Measurements from ENCODE around the gene DDTL.
"Not testable (repeated sequence)": the region's sequence is repeated elsewhere in the genome, so short reads cannot be mapped to it uniquely, and the experiment has no call there.

Gene DDTL

DNA sequence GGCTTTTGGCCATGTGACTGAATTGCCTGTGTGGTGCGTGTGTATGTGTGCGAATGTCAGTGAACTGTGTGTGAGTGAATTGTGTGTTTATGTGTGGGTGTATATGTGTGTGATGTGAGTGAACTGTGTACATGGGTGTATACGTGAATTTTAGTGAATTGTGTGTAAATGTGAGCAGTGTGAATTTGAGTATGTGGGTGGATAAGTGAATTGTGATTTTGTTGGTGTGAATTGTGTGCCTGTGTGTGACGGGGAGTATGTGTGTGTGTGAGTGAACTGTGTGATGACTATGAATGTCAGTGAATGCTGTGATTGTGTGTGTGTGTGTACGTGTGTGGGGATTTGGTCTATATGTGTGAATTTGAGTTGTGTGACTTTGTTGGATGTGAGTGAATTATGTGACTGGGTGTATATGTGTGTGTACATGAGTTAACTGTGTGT, 3.5 kb downstream of the DDTL start:
- no peak for DNase-seq (ENCODE audit: low read depth in 2 of 2, low spot score in 1 of 2)

DNA sequence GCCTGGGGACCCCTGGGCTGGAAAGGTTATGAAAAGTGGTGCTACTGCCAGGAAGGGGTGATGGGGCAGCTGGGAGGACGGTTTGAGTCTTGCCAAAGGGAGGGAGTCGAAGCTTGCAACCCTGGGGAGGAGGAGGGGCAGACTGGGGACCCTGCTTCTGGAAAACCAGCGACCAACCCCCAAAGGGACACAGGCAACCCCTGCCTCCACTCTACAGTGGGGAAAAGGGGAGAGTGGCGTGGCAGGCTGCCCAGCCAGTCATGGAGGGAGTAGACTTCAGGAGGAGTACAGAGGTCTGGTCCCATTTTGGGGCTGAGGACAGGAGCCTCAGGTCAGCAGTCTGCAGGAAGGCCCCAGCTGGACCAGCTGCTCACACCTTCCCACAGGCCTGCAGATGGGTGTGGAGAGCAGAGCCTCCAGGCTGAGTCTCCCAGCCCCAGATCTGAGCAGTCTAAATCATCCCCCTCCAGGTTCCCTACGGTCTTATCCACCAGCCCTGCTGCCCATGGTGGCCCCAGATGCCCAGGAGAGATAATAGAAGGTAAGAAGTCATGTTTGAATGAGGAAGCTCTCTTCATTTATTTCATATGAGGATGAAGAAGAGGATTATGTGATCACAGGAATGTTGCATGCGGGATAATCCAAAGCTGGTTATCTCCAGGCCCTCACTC, 4.3 kb downstream of the DDTL start:
- DNase-seq (ENCODE audit: low read depth in 2 of 2, low spot score in 1 of 2) = no peak

DNA sequence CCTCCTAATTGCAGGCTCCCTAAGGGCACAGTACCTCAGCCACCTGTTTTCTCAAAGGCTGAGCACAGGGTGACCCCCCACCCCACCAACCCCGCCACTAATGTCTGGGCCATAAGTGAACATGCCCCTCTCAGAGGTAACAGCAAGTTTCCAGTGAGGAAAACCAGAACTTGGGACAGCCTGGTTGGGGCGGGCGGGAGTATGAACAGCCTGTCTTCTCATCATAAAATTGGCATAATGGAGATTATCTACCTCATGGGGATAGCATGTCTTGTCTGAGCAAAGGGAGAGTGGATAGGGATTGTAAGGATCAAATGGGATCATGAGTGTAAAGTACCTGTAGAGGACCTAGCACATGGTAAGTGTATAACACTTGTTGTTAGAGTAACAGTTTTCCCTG, 5.2 kb downstream of the DDTL start:
- DNase-seq (ENCODE audit: low read depth in 2 of 2, low spot score in 1 of 2) = not testable (repeated sequence)

DNA sequence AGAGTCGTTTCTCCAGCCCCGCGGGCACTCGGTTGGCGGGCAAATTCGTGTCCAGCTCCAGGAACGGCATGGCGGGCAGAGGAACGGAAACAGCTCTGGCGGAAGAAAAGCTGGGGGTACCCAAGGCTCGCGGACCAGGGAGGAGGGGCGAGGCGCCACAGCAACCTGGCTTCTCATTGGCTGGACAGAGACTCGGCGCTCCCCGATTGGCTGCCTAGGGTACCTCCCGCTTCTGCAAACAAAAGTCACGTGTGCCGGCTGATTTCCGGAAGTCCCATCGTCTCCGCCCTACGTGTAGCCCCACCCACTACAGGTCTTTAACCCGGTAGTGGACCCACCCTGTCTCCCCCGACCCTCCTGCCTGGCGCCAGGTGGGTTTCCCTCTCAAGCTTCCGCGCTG, 7.7 kb downstream of the DDTL start, which contains the start of gene DDT:
DDT (minus strand) TSS at position 97 of the 400 bp plus-strand sequence; CDS start at position 70, 27 bp downstream.
- not testable (repeated sequence) for DNase-seq (ENCODE audit: low read depth in 2 of 2, low spot score in 1 of 2)

DNA sequence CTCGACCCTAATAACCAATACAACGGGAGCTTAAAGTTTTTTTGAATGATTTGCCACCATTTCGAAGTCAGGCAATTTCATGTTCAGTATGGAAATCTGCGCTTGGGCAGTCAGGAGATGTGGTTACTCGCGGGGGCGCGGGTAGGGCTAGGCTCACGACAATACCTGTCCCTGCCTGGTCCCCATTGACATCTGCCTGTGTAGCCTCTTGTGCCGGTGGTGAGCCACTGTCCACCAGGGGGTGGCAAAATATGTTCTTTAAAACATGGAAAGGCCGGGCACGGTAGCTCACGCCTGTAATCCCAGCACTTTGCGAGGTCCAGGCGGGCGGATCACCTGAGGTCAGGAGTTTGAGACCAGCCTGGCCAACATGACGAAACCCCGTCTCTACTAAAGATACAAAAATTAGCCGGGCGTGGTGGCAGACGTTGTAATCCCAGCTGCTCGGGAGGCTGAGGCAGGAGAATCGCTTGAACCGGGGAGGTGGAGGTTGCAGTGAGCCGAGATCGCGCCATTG, 8.2 kb downstream of the DDTL start:
- DNase-seq (ENCODE audit: low read depth in 2 of 2, low spot score in 1 of 2) = not testable (repeated sequence)

DNA sequence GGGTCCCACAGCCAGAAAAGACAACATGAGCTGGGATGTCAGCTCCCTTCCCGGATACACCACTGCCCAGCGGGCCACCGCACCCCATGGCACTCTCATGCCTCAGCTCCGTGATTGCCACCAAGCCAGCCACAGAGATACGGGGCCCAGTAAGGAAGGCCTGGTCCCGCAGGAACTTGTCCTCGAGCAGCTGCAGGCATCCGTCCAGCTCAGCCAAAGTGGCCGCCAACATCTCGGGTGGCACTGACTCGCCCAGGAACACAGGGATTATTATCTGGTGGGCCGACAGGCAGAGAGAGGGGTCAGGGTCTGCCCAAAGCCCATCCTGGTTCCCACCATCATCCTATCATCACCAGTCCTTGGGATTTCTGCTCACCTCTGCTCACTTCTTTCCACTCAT, 10.6 kb downstream of the DDTL start:
- DNase-seq (ENCODE audit: low read depth in 2 of 2, low spot score in 1 of 2) = not testable (repeated sequence)

DNA sequence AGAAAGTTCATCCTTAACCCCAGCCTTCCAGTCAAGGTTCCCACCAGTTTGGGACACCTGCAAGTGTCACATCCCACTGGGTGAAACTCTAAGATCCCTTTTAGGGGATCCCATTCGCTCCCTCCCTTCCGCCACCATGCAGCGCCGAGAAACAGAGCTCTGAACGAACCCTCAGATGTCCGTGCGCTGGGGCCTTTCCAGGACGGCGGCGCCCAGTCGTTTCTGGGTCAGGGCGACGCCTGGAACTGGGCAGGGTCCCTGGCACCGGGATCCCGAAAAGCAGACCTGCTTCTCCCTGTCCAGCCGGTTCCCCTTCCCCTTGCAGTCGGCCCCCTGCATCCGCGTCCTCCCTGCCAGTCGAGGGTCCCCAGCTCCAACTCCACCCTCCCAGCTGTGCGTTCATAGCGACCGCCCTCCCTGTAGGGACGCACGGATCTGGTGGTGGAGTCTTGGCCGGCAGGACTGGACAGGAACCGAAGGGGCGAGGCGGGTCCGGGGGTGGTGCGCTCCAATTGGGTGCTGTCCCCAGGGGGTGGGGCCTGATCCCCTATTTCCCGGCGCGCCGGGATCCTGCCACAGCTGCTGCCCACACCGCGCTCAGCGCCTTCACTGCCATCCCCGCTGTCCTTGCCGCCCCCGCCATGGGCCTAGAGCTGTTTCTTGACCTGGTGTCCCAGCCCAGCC, 13.0 kb downstream of the DDTL start, which contains the start of gene GSTT2:
GSTT2 (plus strand) TSS at position 578 of the 684 bp plus-strand sequence.
- DNase-seq (ENCODE audit: low read depth in 2 of 2, low spot score in 1 of 2) = not testable (repeated sequence)

DNA sequence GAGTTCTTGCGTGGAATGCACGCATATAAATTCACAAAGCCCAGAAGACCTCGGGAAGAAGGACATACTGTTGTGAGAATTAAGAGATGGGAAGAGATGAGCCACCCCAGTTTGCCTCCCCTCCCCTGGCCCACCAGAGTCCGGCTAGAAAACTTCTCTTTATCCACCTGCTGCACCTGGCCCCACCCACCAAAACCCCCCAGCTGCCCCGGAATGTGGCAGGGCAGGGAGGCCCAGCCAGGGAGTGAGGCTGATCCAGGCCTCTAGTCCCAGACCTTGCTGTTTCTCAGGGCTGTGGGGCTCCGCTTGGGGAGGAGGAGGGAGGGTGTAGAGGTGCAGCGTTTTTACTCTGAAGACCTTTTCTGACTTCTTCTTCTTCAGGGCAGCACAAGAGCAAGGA, 13.9 kb downstream of the DDTL start:
- not testable (repeated sequence) for DNase-seq (ENCODE audit: low read depth in 2 of 2, low spot score in 1 of 2)

DNA sequence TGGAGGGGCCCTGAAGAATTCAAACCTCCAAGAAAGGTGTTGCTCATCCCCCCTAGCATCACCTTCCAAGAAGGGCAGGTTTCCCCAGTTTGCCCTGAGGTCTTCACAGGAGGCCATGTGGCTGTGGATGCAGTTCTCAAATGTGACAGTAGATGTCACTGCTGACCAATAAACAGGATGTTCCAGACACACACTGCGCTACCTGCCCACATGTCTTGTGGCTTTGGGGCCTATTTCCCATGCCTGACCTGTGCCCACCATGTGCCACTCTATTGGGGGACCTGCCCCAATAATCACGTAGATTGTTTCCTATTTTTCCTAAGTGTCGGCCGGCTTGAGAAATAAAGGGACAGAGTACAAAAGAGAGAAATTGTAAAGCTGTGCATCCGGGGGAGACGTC, 17.7 kb downstream of the DDTL start:
- DNase-seq (ENCODE audit: low read depth in 2 of 2, low spot score in 1 of 2) = no peak

DNA sequence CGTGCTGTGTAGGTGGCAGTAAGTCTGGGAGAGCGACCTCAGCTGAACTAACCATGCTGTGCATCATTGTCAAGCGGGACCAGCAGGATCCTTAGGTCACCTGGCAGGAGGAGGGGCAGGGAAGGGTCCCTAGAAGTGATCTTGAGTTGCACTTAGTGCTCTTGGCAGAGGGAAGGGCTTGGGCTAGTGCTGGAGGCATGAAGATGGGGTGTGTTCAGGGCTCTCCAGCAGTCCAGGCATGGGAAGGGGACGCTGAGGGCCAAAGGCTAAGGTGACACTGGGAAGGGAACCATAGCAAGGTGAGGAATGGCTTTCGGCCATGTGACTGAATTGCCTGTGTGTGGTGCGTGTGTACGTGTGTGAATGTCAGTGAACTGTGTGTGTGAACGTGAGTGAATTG, 19.4 kb downstream of the DDTL start:
- not testable (repeated sequence) for DNase-seq (ENCODE audit: low read depth in 2 of 2, low spot score in 1 of 2)

DNA sequence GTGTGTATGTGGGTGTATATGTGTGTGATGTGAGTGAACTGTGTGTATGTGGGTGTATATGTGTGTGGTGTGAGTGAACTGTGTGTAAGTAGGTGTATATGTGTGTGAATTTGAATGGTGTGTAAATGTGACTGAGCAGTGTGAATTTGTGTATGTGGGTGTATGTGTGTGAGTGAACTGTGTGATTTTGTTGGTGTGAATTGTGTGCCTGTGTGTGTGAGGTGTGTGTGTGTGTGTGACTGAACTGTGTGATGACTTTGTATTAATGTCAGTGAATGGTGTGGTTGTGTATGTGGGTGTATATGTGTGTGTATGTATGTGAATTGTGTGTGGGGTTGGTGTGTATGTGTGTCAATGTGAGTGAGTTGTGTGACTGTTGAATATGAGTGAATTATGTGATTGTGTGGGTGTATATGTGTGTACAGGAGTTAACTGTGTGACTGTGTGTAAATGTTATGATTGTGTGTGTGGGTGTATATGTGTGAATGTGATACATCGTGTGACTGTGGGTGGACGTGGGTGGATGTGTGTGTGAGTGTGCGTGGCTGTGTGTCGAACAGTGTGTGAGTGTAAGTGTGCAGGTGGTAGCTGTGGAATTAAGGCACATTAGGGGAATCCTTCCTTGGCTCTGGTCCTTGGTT, 20.0 kb downstream of the DDTL start:
- DNase-seq (ENCODE audit: low read depth in 2 of 2, low spot score in 1 of 2) = not testable (repeated sequence)

DNA sequence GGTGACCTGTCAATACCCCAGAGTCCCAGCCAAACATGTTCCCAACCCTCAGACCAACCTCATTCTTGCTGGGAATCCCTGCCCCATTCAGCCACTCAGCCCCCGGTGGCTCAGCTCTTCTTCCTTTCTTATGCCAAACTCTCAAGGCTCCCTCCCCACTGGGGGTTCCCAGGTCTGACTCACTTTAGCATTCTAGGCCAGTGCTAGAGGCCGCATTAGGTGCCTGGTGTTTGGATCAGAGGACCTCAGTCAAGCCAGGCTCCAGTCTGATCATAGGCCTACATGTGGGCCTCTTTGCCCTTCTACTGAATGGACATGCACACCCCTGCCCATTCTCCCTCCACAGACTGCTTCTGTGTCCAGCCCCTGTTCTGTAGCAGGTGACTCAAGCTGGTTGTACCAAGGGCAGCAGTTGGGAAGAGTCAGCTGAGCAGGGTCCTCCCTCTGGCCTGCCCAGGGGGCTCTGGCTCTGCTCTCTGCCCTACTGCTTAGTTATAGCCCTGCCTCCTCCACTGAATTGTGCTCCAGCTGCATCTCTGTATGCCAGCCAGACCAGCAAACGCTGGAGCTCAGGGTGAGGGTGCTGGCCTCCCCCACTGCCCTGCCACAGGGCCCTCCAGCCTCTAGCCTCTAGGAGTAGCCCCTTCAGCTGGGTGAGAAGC, 23.0 kb downstream of the DDTL start:
- DNase-seq (ENCODE audit: low read depth in 2 of 2, low spot score in 1 of 2) = not testable (repeated sequence)

DNA sequence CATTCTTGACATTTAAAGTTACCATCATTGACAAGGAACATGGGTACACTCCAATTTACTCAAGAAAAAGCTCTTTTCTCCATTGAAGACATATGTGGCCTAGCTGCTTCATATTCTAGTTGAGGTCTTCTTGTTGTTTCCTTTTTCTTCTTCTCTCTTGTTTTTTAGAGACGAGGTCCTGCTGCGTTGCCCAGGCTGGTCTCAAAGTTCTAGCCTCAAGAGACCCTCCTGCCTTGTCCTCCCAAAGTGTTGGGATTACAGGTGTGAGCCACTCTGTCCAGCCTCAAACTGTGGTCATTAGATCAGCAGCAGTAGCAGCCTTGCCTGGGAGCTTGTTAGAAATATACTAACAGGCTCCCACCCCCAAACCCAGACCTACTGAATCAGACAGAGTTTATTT, 26.4 kb downstream of the DDTL start:
- not testable (repeated sequence) for DNase-seq (ENCODE audit: low read depth in 2 of 2, low spot score in 1 of 2)

DNA sequence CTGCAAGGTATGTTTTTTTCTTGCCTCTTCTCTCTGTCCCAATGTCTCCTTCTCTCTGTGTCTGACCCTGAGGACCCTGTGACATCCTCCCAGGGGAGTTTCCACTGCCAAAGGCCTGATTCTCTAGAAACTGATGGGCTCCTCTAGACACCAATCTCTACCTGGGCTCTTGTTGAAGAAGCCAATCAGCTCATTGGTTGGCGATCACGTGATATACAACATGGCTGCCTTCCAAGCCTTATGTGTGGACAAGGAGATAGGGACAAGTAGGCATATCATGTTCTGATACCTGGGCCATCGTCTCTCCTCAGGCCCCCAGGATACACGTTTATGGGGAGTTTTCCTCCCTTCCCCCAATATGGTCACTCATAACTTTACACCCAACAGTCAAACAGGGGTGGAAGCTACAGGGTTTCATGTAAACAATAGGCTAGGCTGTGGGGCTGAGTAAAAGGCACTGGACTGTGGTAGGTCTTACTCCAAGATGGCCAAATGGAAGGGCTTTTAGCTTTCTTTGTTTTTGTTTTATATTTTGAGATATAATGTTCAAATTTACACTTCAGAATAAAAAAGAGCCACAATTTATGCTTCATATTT, 27.0 kb downstream of the DDTL start:
- DNase-seq (ENCODE audit: low read depth in 2 of 2, low spot score in 1 of 2) = not testable (repeated sequence)

DNA sequence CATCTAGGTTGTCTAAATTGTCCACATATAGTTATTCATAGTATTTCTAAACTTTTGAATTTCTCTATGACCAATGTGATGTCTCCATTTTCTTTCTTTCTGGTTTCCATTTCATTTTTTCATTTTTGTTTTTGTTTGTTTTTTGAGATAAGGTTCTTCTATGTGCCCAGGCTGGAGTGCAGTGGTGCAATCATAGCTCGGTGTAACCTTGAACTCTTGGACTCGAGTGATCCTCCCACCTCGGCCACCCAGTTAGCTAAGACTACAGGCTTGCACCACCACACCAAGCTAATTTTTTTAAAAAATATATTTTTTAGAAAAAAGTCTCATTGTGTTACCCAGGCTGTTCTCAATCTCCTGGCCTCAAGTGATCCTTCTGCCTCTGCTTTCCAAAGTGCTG, 30.4 kb downstream of the DDTL start:
- no peak for DNase-seq (ENCODE audit: low read depth in 2 of 2, low spot score in 1 of 2)

DNA sequence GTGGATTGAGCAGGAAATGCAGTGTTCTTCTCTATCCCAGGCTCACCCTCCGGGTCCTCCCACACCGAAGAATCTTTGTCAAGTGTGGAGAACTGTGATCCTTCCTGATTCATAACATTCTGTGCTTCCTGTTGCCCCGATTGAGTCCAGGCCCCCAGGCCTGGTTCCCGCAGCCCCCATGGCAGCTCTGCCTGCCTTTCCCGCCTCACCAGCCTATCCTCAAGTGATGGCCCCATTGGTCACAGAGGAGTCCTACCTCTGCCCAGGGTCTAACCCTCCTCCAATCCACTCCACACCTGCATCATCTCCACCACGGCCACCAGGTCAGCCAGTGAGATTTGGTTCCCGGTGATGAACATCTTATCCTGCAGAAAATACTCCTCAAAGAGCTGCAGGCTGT, 33.1 kb downstream of the DDTL start:
- not testable (repeated sequence) for DNase-seq (ENCODE audit: low read depth in 2 of 2, low spot score in 1 of 2)

DNA sequence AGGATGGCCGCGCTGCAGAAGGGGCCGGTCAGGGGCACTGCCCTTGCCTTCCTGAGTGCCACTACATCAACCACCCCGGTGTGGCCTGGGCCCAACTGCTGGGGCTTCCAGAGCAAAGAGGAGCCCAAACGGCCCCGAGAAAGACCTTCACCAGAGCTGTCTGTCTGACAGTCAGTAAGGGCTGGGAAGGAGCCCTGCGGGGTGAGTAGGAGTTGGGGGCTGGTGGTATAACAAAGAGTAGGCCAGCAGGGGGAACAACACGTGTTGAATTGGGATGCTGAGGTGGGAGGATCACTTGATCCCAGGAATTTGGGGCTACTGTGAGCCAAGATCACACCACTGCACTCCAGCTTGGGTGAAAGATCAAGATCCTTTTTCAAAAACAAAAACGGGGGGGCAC, 34.6 kb downstream of the DDTL start:
- no peak for DNase-seq (ENCODE audit: low read depth in 2 of 2, low spot score in 1 of 2)

DNA sequence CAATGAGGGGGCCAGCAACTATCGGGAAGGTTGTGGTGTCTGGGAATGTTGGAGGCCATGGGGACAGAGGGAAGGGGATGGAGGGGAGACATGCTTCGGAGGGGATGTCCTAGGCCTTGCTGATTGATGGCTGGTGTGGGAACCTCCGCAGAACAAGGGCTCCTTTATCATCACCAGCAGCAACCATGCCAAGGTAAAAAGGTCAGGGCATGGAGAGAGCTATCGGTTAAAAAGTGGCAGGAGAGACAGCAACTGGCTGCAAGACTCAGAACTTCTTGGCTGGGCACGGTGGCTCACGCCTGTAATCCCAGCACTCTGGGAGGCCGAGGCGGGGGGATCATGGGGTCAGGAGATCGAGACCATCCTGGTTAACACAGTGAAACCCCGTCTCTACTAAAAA, 35.6 kb downstream of the DDTL start:
- no peak for DNase-seq (ENCODE audit: low read depth in 2 of 2, low spot score in 1 of 2)

DNA sequence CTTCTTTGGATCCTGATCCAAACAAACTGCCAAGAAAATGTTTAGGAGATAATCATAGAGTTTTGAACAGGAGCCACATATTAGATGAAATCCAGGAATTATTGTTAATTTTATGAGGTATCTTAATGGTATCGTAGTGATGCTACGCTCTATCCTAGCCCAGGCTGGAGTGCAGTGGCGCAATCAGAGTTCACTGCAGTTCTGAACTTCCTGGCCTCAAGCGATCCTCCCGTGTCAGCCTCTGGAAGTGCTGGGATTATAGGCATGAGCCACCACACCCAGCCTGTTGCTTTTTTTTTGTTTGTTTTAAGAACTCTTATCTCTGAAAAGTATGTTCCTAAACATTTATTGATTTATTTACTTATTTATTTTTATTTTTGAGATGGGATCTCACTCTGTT, 36.2 kb downstream of the DDTL start:
- no peak for DNase-seq (ENCODE audit: low read depth in 2 of 2, low spot score in 1 of 2)

DNA sequence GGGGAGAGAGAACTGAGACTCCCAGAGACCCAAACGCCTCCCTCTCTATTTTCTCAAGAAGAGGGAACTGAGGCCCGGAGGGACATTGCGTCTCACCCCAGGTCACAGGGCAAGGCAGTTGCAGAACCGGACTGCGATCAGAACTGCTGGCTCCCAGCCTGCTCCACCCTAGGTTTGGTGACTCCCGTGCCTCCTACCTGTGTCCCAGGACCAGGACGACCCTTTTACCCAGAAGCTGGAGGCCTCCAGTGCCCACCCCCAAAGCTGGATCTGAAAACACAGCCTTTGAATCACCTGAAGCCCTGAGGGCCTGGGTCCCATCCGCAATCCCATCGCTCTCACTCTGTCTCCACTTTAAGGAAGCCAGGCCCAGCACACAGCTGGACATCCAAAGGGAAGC, 37.2 kb downstream of the DDTL start:
- no peak for DNase-seq (ENCODE audit: low read depth in 2 of 2, low spot score in 1 of 2)

DNA sequence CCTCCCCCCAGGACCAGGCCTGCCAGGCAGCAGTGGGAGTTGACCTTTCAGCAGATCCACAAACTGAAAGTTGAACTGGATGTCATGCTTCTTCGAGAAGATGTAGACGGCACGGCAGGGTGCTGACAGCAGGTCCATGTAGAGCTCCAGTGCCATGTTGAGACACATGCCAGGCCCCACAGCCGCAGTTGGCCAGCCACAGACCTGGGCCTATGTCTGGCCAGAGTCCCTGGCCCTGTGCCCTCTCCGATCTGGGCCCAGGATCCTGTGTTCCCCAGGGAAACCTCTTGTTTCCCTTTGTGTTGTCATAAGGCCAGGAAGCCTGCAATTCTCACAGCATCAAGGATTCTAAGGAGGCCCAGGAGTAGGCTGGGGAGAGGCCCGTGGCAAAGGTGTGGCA, 38.5 kb downstream of the DDTL start, which contains the start of gene GSTT4:
GSTT4 (minus strand) TSS at position 253 of the 400 bp plus-strand sequence; CDS start at position 156, 97 bp downstream.
- no peak for DNase-seq (ENCODE audit: low read depth in 2 of 2, low spot score in 1 of 2)
